HEK293 (cell line): ENCODE results near the gene KXD1.

Source experiments
- CTCF ChIP-seq: fragments of 450-650 bp; formaldehyde crosslinking; IDR thresholded peaks from 2 replicates; pipeline ENCODE4 v1.5.1; 2016; ENCODE audit warnings: missing biosample characterization, missing genetic modification characterization
- ZNF585B ChIP-seq: fragments of 450-650 bp; formaldehyde crosslinking; IDR thresholded peaks from 2 replicates; pipeline ENCODE4 v1.5.1; 2016; ENCODE audit warnings: missing biosample characterization, missing genetic modification characterization
- TF ChIP-seq, protein P1 (sequence below): fragments of 450-650 bp; formaldehyde crosslinking; IDR thresholded peaks from 2 replicates; pipeline ENCODE4 v1.5.1; 2016; ENCODE audit warnings: missing biosample characterization, missing genetic modification characterization, borderline replicate concordance

GRCh38 chr19:18559685-18560084 lies 2.0 kb downstream of the KXD1 start:
- no peak for TF ChIP-seq ZNF585B (tag by site-specific recombination)
- TF ChIP-seq CTCF (tag by site-specific recombination): no peak
- TF ChIP-seq, protein P1, sequence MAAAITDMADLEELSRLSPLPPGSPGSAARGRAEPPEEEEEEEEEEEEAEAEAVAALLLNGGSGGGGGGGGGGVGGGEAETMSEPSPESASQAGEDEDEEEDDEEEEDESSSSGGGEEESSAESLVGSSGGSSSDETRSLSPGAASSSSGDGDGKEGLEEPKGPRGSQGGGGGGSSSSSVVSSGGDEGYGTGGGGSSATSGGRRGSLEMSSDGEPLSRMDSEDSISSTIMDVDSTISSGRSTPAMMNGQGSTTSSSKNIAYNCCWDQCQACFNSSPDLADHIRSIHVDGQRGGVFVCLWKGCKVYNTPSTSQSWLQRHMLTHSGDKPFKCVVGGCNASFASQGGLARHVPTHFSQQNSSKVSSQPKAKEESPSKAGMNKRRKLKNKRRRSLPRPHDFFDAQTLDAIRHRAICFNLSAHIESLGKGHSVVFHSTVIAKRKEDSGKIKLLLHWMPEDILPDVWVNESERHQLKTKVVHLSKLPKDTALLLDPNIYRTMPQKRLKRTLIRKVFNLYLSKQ (tag by site-specific recombination): no peak
